ENCODE data around the gene ALB.

- TF ChIP-seq POLR2AphosphoS5 (IDR thresholded peaks at IDR 0.05; ENCODE audit: borderline replicate concordance, low read depth, low read length) (no peak), EZH2 (IDR thresholded peaks at IDR 0.05) (no peak)
Measured at GRCh38 chr4:73443224-73443623, 39.1 kb downstream of the ALB start.

Data from SK-N-MC (cell line).